NCI-H748 (cell line): ENCODE data around the gene C3orf20.

Source experiments
- DNase-seq: peaks from one replicate; lab custom pipeline; 2025; ENCODE audit not compliant: unreplicated experiment; lab: John Stamatoyannopoulos, UW

Gene C3orf20

GRCh38 chr3:14793858-14794234 is 118.9 kb downstream of the C3orf20 start:
- no peak for DNase-seq

- DNase-seq: no peak
Measured at GRCh38 chr3:14794435-14794834, 119.5 kb downstream of the C3orf20 start.

GRCh38 chr3:14795996-14796395 is 121.1 kb downstream of the C3orf20 start:
- DNase-seq: no peak

- no peak for DNase-seq
Measured at GRCh38 chr3:14796403-14797077, 121.6 kb downstream of the C3orf20 start.

DNA sequence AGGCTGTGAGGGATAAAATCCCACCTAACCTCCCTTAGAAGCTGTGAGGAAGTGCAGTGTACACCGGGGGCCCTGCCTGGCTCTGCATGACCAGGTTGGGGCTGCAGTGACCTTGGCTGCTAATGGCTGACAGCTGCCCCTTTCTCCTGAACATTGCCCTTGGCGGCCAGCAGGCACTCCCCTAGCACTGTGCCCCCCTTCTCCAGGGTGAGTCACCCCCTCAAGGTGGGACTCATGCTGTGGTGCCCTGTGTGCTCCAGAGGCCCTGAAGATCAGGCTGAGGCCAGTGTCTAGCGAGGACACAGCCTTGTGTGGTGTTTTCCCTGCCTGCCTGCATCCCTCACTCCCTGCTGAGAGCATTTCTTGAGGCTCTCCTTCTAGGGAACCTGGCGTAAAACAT is 122.8 kb downstream of the C3orf20 start:
- DNase-seq: no peak

DNA sequence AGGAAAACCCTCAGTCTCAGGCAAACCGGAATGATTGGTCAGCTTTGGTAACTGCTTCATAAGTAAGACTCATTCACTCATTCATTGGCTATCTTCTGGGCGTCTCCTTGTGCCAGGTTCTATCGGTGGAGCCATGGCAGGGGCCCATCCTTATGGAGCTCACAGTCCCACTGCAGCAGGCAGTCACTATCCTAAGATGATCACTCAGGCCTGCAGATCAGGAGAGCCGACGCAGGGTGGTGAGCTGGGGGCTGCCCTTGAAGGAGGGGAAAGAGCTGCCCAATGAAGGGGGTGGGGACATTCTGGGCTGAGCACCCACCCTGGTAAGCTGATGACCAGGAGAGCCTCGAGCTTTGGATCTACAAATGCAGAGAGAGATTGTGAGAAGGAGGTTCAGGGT is 123.3 kb downstream of the C3orf20 start:
- no peak for DNase-seq

GRCh38 chr3:14799146-14799545 is 124.2 kb downstream of the C3orf20 start:
- DNase-seq: no peak

DNA sequence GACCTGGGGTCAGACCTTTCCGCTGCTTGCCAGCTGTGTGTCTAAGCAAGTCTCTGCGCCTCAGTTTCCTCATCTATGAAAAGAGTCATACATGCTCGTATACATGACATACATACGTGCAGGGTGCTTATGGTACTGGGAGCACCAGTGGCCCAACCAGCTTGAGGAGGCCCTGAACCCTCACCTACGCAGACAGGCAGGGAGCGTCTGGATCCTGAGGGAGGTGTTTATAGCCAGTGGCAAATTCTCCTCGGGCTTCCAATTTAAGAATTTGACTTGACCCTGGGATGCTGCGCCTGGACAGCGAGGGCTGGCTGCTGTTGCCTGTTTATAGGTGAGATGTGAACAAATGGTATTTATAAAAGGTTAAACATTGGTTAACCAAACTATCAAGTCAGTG is 126.1 kb downstream of the C3orf20 start:
- no peak for DNase-seq

DNA sequence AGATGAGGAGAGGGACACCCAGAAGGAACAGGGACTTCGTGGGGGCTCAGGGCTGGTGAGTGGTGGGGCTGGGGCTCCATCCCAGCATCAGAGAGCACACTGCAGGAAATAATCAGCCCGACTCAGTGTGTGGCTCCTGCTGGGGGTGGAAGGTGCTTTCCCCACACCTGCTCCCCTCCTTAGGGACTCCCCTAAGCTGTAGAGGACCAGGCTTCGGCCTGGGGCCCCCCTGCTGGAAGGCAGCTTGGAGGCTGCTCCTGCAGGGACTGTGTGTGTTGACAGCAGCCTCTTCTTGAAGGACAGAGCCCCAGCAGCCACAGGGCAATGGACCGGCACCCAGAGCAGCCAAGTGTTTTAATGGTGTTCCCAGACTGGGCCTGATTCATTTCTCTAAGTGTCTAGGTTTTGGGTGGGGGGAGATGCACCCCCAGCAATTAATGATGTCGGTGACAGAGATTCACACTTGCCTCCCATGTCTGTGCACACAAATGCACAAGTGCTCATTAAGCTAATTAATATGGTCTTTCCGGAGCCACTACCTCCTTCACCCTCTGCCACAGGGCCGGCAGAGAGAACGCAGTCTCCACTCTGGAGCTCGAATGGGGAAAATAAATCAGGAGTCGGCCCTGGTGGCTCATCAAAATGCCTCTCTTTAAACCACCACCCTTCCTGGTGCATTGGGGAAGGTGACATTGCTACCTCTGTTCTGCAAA is 126.9 kb downstream of the C3orf20 start:
- DNase-seq: no peak

GRCh38 chr3:14802381-14802731 is 127.4 kb downstream of the C3orf20 start:
- no peak for DNase-seq

GRCh38 chr3:14803101-14803980 is 128.4 kb downstream of the C3orf20 start:
- no peak for DNase-seq

GRCh38 chr3:14803981-14804834 is 129.3 kb downstream of the C3orf20 start:
- DNase-seq: peak; percentile 20

DNA sequence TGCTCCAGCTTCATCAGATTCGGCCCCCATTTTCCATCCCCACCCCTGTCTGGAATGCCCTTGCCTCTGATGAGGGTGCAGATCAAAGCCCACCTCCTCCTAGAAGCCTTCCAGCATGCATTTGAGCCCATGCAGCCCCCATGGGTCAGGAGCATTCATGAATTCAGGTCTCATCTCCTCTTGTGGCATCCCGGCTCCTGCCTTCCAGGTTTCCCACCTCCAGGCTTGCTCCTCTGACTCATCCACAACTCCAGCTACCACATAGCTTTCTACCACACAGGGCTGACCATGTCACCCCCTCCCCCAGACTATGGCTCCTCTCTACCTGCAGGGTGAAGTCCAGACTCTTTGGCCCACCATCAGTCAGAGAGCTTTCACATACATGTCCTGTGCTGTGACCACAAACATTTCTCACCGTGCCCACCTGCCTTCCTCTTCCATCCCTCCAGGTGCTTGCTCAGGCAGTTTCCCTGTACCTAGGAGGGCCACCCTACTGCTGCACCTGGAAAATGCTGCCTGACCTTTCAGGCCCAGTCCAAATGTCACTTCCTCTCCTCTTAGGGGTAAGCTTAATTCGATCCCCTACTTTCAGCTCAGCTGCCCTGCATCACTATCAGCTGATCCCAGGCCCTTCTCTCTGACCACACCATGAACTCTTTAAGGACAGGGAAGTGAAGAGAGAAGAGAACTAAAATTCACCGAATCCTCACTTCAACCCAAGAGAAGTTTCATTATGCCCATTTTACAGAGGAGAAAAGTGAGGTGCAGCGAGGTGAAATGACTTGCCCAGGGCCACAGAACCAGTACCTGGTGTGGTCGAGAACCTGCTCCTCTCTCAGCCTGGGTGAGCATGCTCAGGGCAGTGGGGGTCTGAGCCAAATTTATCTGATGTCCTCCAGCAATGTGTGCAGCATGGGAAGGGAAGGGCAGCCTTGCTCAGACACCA is 130.2 kb downstream of the C3orf20 start:
- no peak for DNase-seq

DNA sequence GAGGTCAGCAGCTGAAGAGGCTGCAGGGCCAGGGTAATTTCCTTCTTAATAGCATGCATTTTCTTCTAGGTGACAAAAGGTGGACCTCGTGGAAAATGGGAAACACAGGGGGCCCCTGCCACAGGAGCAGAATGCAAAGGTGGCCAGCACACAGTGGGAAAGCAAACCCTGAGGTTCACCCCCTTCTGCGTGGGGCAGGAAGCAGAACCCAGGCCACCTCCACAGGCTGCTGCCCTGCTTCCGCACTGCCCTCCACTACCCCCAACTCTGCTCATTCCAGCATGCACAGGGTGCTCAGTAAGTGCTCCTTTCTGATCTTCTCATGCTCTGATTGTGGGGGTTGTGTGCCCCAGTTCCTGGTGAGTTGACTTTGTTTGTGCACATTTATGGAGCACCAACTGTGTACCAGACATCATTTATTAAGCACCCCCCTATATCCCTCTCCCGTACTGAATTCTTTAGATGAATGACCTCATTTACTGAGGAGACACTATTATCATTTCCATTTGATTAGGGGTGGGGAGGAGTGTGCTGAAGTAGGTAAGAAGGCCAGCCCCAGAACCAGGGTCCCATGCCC is 131.1 kb downstream of the C3orf20 start:
- no peak for DNase-seq

DNA sequence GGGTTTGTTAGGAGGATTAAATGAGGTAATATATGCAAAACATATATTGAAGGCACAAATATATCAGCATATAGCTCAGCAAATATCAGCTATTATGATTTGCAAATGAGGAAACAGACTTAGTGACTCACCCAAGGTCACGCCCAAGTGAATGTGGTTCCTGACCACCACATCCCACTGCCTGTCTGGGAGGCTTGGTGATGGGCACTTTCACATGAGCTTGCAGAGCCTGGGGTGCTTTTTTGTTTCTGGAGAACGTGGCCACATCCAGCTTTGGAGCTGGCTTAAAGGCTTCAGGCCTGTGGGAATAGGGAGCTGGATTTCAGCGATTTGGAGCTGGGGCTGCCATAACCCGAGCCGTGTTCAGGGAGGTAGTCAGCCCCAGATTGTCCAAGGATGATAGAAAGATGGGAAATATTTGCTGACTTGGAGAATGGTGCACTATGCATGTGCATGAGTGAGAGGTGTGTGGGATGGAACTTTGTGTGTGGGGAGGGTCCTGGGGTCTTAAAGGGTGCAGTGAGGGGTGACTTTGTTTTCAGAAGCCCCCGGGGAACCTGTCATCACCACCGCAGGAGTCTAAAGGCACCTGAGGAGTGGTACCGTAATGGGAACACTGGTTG is 131.8 kb downstream of the C3orf20 start:
- DNase-seq: no peak

DNA sequence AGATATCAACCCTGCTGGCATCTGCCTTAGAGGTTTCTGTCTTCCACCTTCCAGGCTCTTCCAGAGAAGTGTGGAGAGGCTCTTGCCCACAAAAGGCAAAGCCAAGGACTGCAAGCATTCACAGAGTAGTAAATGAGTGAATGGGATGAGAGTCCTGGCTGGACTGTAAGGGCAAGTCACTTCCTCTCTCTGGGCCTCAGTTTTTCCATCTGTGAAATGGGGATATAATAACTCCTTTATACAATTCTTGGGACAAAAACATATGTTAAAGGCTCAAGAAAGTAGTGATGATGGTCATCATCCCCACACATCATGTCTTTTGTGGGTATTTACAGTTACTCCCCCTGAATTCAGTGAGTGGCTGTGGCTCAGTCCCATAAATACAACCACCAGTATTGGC is 133.1 kb downstream of the C3orf20 start:
- DNase-seq: no peak

- DNase-seq: no peak
Measured at GRCh38 chr3:14808502-14809266, 133.7 kb downstream of the C3orf20 start.

DNA sequence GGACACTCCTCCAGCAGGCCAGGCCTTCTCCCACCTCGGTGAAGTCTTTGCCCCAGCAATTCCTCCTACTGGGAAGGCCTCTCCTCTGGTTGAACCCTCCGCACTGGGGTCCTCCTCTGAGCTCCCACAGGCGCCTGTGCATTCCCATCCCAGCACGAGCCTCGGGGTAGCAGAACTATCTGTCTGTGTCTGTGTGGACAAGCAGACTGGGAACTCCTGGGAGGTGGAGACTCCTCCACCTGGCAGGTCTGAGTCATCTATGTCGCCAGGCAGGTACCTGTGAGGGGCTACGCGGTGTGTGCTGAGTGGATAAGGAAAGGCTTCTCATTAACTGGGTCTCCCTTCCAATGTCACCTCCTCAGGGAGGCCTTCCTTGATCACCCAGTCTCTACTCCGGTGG is 134.7 kb downstream of the C3orf20 start:
- DNase-seq: peak; percentile 4
